Measurements from ENCODE around the gene IP6K1.

IP6K1 gene

GRCh38 chr3:49772703-49773102 is 13.6 kb downstream of the IP6K1 start:
- DNase-seq (ENCODE audit: extremely low spot score) = no peak
- no peak for TF ChIP-seq PKNOX1 (IDR thresholded peaks at IDR 0.05)
- peak; percentile 29; the same call in 1 of the 2 replicates for TF ChIP-seq ZNF384 (IDR thresholded peaks at IDR 0.05)
- ChIA-PET POLR2A (no interaction called here), CTCF (no interaction called here)

DNA sequence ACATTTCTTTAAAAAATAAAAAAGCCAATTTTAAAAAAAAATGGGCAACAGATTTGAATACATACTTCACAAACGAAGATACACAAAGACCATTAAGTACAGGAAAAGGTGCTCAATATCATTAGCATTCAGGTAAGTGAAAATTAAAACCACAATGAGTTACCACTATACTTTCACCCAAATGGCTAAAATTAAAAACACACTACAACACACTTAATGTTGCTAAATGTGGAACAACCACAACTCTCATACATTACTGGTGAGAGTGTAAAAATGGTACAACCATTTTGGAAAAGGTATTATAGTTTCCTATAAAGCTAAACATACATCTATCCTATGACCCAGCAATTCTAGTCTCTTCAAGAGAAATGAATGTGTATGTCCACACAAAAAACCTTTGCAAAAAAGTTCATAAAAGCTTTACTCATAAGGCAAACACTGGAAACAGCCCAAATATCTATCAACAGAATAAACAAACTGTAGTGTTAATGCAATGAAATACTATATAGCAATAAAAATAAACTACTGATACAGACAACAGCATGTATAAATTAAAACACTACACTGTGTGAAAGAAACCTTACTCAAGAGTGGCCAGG is 14.9 kb downstream of the IP6K1 start:
- no peak for DNase-seq (ENCODE audit: extremely low spot score)
- POLR2A ChIA-PET = interaction anchor here (1.4 kb wide), 1 partner anchor 15 kb away, joined by 4 read pairs; the partner anchor contains the start of gene IP6K1
- TF ChIP-seq HDGF (IDR thresholded peaks at IDR 0.05; ENCODE audit: borderline replicate concordance) (no peak), L3MBTL2 (conservative IDR thresholded peaks at IDR 0.05) (no peak), PKNOX1 (IDR thresholded peaks at IDR 0.05) (no peak), FOXA1 (IDR thresholded peaks at IDR 0.05) (no peak), ZNF384 (IDR thresholded peaks at IDR 0.05) (no peak), FOXK2 (IDR thresholded peaks at IDR 0.05) (no peak), ELF4 (IDR thresholded peaks at IDR 0.05) (no peak), CTBP1 (IDR thresholded peaks at IDR 0.05; ENCODE audit: borderline replicate concordance) (no peak), TARDBP (IDR thresholded peaks at IDR 0.05) (no peak), LEF1 (IDR thresholded peaks at IDR 0.05; ENCODE audit: borderline replicate concordance) (no peak)
- CTCF ChIA-PET = no interaction called here

DNA sequence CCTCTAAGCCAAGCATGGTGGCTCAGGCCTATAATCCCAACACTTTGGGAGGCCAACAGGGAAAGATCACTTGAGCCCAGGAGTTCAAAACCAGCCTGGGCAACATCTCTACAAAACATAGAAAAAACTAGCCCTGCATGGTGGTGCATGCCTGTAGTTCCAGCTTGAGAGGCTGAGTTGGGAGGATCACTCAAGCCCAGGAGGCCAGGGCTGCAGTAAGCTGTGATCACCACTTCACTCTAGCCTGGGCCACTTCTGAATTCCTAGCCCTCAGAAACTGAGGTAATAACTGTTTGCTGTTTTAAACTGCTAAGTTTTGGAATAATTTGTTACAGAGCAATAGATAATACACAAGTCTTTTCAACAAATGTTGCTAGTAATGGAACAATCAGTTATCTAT is 16.4 kb downstream of the IP6K1 start:
- TF ChIP-seq NFRKB (IDR thresholded peaks at IDR 0.05) = no peak
- TF ChIP-seq ARNT (IDR thresholded peaks at IDR 0.05) = no peak
- TF ChIP-seq BHLHE40 (IDR thresholded peaks at IDR 0.05; ENCODE audit: borderline replicate concordance) = no peak
- TF ChIP-seq TARDBP (IDR thresholded peaks at IDR 0.05) = no peak
- no peak for TF ChIP-seq FOXA1 (IDR thresholded peaks at IDR 0.05)
- TF ChIP-seq FOXM1 (IDR thresholded peaks at IDR 0.05; ENCODE audit: borderline replicate concordance) = no peak
- no peak for TF ChIP-seq SP1 (IDR thresholded peaks at IDR 0.05)
- no peak for TF ChIP-seq LEF1 (IDR thresholded peaks at IDR 0.05; ENCODE audit: borderline replicate concordance)
- no peak for TF ChIP-seq L3MBTL2 (conservative IDR thresholded peaks at IDR 0.05)
- no peak for TF ChIP-seq CTBP1 (IDR thresholded peaks at IDR 0.05; ENCODE audit: borderline replicate concordance)
- TF ChIP-seq HDGF (IDR thresholded peaks at IDR 0.05; ENCODE audit: borderline replicate concordance) = no peak
- ChIA-PET CTCF (no interaction called here), POLR2A (interaction anchor here (1.6 kb wide), 1 partner anchor 17 kb away, joined by 7 read pairs; the partner anchor contains the start of gene IP6K1)
- DNase-seq (ENCODE audit: extremely low spot score) = no peak

DNA sequence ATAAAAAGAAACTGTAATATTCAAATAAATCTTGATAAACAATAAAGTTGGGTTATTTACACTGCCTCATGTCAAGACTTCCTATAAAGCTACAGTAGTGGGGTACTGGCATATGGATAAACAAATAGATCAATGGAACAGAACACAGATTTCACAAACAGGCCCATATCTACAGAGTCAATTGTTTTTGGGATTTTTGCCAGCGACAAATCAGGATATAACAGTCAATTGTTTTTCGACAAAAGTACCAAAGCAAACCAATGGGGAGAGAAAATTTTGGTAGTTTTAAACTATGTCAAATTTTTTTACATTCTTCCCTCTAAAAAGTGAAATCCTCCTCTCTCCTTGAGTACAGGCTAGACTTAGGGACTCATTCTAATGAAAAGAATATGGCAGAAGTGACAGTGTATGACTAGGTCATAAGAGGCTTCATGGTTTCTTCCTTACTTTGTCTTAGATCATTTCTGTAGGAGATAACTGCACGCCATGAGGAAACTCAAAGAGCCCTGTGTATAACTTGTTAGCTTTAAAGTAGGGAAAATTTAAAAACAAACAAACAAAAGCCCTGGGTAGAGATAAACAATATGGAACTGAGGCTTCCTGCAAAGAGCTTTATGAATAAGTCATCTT is 16.9 kb downstream of the IP6K1 start:
- CTCF ChIA-PET = no interaction called here
- POLR2A ChIA-PET = interaction anchor here (1.6 kb wide), 1 partner anchor 17 kb away, joined by 7 read pairs; the partner anchor contains the start of gene IP6K1
- no peak for DNase-seq (ENCODE audit: extremely low spot score)
- TF ChIP-seq FOXA1 (IDR thresholded peaks at IDR 0.05) (no peak), ARNT (IDR thresholded peaks at IDR 0.05) (no peak), SP1 (IDR thresholded peaks at IDR 0.05) (no peak), TARDBP (IDR thresholded peaks at IDR 0.05) (no peak), NFRKB (IDR thresholded peaks at IDR 0.05) (no peak), ELF4 (IDR thresholded peaks at IDR 0.05) (no peak), FOXM1 (IDR thresholded peaks at IDR 0.05; ENCODE audit: borderline replicate concordance) (no peak), LEF1 (IDR thresholded peaks at IDR 0.05; ENCODE audit: borderline replicate concordance) (no peak), ZNF384 (IDR thresholded peaks at IDR 0.05) (no peak), L3MBTL2 (conservative IDR thresholded peaks at IDR 0.05) (no peak), PKNOX1 (IDR thresholded peaks at IDR 0.05) (no peak), SUZ12 (IDR thresholded peaks at IDR 0.05) (no peak), HDGF (IDR thresholded peaks at IDR 0.05; ENCODE audit: borderline replicate concordance) (no peak)

DNA sequence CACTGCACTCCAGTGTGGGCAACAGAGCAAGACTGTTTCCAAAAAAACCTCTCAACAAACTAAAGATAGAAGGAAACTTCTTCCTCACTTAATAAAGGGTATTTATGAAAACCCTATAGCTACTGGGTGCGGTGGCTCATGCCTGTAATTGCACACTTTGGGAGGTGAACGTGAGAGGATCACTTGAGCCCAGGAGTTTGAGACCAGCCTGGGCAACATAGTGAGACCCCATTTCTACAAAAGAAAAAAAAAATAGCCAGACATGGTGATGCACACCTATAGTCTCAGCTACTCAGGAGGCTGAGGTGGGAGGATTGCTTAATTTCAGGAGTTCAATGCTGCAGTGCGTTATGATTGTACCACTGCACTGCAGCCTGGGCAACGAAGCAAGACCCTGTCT is 22.4 kb downstream of the IP6K1 start:
- TF ChIP-seq BHLHE40 (IDR thresholded peaks at IDR 0.05; ENCODE audit: borderline replicate concordance) (no peak), L3MBTL2 (conservative IDR thresholded peaks at IDR 0.05) (no peak), SP1 (IDR thresholded peaks at IDR 0.05) (no peak), FOXK2 (IDR thresholded peaks at IDR 0.05) (no peak), FOXM1 (IDR thresholded peaks at IDR 0.05; ENCODE audit: borderline replicate concordance) (no peak), CTBP1 (IDR thresholded peaks at IDR 0.05; ENCODE audit: borderline replicate concordance) (no peak), LEF1 (IDR thresholded peaks at IDR 0.05; ENCODE audit: borderline replicate concordance) (no peak), ZNF384 (IDR thresholded peaks at IDR 0.05) (no peak), ELF4 (IDR thresholded peaks at IDR 0.05) (no peak), TARDBP (IDR thresholded peaks at IDR 0.05) (no peak), HDGF (IDR thresholded peaks at IDR 0.05; ENCODE audit: borderline replicate concordance) (no peak), ARNT (IDR thresholded peaks at IDR 0.05) (no peak), NFRKB (IDR thresholded peaks at IDR 0.05) (no peak), SUZ12 (IDR thresholded peaks at IDR 0.05) (no peak), PKNOX1 (IDR thresholded peaks at IDR 0.05) (no peak), FOXA1 (IDR thresholded peaks at IDR 0.05) (no peak)
- ChIA-PET POLR2A (no interaction called here), CTCF (interaction anchor here (0.6 kb wide), 1 partner anchor 10 kb away, joined by 10 read pairs; no protein-coding TSS in a partner anchor)
- DNase-seq (ENCODE audit: extremely low spot score) = no peak
